Dedifferentiated amniotic fluid mesenchymal stem cell (primary cell): Measurements from ENCODE around the gene FAM89B.

Experiments
- DNase-seq: peaks from one replicate; pipeline ENCODE4 v3.0.0-alpha.2; 2016; ENCODE audit errors: extremely low spot score

FAM89B gene

DNA sequence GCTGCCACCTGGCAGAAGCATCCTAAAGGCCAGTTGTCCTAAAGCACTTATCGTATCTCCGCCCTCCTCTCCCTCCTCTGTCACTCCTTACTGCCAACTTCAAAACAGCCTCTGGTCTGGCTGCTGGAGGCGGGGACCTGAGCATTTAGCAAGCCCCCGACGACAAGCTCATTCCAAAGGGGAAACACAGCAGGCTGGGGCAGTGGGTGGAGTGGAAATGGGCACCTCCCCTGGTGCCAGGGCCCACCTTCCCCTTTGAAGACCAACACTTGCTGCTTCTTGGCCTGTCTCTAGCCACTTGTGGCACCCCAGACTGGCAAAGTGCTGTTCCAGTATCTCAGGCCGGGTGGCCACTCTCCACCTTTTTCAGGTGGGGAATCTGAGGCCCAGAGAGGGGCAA, 38.1 kb downstream of the FAM89B start:
- no peak for DNase-seq

DNA sequence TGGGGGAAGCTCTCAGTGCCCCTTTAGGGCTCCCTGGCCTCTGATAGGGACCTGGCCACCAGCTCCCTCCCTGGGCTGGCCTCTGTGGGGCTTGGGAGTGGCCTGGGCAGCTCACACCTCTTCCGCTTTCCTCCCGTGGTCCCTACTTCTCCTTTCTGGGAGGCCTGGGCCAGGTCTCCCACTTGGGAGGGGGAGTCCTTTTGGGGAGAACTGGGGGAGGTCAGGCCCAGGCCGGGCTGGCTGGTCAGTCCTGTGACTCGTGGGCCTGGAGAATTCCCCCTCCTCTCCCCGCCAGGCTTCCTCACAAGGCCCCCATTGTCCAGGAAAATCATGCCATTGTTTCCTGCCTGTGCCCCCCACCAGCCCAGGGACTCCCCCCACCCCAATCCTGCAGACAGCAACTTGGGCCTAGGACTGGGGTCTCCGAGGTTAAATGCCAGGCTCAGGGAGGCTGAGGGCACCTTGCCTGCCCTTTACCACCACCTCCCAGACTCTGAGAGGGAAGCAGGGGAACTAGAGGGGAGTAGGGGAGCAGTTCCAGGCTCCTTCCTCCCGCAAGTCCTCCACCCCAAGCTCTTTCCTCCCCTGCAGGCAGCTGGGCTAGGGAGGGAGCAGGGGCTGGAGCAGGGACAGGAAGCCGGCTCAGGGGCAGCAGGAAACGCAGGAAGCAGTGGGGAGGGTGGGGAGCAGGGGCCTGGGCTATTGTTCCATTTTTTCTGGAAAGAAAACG, 38.9 kb downstream of the FAM89B start:
- no peak for DNase-seq

DNA sequence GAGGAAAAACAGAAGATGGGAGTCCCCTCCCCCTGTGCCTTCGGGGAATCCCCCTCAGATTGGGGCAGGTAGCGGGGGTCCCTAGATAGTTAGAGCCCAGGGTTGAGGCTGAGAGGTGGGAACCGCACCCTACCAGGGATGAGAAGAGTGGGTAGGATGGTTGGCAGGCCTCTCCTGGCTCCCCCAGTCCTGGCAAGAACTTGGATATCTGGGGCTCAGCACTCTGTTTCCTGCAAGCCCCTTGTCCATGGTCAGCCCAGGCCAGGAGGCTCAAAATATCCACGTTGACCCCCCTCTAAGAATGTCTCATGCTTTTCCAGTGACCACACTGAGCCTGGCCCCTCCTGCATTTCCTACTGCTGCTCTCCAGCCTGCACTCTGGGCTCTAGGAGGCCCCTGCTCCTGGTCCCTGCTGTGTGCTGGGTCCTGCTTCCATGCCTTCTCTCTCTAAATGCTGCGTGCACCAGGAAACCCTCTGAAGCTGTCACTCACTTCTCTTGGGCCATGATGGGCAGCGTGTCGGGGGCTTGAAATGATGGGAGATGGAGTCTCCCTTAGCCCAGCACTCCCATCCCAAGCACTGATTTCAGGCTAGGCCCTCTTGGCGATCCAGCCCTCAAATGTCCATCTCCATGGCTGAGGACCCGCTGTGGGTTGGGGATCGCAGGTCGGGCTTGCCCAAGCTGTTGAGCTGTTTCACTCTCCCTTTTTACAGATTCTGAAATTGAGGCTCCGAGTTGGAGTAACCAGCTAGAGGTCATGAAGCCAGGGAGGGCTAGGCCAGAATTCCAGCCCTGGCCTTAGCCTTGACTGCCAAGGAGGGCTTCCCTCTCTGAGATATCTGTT, 39.6 kb downstream of the FAM89B start:
- DNase-seq, result no peak

DNA sequence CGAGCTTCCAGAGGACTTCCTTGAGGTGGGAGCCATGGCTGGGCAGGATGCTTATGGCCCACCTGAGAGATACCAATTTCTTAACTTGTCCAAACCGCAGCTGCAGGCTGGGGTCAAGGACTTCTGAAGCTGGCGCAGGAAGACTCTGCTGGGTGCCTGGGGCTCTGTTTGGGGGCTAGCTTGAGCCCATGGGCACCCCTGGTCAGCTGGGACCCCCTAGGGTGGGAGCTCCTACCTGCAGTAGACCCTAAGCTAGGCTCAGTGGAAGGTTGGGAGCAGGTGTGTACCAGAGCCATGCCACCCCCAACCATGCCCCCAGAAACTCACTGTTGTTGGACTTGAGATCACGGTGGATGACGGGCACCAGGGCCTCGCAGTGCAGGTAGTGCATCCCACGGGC, 40.4 kb downstream of the FAM89B start:
- no peak for DNase-seq

DNA sequence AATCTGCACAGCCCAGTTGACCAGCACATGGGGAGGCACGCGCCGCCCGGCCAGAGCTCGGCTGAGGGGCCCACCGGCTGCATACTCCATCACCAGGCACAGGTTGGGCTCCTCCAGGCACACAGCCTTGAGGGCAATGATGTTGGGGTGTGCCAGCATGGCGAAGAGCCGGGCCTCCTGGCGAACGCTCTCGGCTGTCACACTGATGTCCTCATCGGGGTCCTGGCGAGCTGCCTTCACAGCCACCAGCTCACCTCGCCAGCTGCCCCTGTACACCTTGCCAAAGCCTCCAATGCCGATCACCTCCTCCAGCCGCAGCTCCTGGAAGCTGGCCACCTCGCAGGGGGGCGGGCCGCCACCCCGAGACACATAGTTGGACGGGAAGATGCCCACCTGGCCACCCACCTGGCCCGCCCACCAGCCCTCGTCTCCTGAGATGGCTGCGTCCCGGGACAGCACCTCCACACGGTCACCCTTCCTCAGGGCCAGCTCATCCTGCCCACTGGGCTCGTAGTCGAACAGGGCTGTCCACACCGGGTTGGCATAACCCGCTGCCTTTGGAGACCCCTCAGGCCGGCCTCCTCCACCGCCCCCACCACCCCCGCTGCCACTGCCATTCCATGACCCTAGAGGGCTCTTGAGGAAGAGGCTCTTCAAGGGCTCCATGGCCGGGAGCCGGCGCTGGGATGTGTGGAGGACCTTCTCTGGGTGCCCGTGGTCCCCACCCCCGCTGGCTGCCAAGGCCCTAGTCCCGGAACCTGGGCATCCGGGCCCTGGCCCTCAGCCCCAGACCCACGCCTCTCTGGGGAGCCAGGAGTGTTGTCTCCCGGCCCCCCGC, 41.0 kb downstream of the FAM89B start:
- no peak for DNase-seq

DNA sequence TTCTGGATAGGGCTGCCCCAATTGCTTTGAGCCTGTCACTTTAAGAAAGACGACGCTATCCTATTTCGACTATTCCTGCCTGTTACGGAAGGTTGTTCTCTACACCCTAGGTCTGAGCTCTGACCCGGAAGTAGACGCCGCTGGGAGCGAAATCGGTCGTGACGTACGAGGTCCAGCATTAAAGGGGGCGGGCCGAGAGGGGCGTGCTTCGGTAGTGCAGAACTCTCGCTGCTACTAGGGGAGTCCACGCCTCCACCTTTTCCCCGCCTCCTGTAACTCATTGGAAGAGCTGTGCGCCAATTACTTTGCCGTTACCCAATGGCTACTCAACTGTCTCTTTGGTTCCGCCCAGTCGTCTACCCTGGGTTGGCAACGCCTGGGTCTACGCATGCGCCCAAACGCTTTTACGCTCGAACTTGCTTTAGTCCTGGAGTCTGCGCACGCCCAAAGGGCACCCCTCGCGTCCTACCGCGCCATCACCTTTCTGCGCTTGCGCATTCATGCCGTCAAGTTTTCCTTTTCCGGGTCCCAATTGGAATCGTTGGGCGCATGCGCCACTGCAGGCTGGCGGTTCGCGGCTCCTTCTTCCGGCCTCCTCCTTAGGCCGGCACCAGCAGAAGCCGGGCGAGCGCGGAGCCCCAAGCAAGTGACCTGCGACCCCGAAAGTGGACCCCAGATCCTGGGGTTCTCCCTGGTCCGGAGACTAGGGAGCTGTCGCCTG, 43.1 kb downstream of the FAM89B start, which contains the start of gene PCNX3:
TSS of gene PCNX3 (plus strand) at position 548 of the 721 bp plus-strand sequence. CDS start 536 bp downstream, outside the sequence.
- peak; percentile 100 for DNase-seq

DNA sequence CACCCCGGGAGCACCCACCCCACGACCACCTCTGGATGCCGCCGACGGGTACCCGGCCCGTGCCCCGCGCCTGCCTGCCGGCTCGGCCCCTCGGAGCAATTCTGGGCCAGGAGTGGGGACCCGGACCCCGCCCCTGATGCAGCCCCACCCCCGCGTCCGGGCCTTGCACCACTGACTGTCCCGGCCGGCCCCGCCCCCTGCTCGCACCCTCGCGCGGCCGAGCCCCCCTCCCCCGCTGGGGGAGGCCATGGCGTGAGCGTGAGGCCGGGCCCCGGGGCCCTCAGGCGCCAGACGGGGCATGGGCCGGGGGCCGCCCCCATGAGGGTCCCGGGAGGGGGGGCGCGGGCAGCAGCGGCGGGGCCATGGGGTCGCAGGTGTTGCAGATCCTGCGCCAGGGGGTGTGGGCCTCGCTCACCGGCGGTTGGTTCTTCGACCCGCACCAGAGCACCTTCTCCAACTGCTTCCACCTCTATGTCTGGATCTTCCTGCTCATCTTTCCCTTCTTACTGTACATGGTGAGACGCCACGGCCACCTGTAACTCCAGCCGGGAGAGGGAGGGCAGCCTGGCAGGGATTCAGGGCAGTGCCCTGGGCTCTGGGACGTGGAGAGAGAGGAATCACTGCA, 43.7 kb downstream of the FAM89B start:
- DNase-seq, result no peak

DNA sequence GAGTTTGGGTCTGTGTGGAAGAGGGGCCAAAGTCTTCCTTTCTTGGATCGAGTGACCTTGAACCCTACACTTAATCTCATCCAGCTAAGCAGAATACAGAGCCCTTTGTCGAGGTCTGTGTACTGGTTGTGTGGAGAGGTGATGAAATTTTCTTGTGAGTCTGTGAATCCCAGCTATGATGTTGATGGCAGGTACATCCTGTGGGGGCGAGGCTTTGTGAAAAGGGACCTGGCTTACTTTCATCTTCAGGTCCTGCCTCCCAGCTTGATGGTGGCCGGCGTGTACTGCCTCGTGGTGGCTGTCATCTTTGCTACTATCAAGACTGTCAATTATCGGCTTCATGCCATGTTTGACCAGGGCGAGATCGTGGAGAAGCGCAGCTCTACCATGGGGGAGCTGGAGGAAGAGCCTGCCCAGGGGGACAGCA, 44.2 kb downstream of the FAM89B start:
- no peak for DNase-seq

DNA sequence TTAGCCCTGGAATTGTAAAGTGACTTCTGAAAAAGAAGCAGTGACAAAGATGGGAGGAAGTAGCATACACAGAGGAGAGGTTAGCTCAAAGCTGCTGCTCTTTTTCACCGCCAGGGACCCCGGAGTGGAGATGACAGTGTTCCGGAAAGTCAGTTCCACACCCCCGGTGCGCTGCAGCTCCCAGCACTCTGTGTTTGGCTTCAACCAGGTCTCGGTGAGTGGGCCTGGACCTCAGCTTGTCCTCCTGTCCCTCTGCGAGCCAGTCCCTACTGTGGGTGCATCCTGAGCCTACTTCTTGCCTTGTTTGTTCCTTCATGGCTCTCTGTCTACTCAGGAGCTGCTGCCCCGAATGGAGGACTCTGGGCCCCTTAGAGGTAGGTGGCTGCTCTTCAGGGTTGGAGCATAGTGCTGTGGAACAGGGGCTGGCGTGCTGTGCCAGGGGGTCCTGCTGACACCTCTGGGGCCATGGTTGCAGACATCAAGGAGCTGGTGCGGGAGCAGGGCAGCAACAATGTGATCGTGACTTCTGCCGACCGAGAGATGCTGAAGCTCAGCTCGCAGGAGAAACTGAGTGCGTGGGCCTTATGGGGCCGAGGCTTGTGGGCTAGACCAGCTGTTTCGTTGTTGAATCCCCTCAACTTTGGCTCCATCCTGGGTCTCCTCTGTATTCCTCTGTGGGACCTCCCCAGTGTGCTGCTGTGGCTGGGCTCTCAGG, 45.0 kb downstream of the FAM89B start:
- no peak for DNase-seq

DNA sequence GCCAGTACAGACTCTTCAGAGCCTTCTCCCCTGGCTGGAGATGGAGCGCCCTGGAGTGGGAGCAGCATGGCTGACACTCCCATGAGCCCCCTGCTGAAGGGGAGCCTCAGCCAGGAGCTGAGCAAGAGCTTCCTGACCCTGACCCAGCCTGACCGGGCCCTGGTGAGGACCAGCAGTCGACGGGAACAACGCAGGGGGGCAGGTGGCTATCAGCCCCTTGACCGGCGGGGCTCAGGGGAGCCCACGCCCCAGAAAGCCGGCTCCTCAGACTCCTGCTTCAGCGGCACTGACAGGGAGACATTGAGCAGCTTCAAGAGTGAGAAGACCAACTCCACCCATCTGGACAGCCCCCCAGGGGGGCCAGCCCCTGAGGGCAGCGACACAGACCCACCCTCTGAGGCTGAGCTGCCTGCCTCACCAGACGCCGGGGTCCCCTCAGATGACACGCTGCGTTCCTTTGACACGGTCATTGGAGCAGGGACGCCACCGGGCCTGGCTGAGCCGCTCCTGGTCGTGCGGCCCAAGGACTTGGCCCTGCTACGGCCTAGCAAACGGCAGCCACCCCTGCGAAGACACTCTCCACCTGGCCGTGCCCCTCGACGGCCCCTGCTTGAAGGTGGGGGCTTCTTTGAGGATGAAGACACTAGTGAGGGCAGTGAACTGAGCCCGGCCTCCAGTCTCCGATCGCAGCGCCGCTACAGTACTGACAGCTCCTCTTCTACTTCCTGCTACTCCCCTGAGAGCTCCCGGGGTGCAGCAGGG, 45.8 kb downstream of the FAM89B start:
- no peak for DNase-seq

DNA sequence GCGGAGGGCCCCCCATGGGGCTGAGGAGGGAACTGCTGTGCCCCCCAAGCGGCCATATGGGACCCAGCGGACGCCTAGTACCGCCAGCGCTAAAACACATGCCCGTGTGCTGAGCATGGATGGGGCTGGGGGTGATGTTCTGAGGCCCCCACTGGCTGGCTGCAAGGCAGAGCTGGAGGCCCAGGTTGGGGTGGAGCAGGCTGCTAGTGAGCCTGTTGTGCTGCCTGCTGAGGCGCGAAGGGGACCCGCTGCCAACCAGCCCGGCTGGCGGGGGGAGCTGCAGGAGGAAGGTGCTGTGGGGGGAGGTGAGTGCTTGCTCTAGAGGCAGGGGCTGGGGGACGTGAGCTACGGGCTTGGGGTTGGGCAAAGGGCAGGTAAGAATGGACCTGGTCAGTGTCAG, 46.4 kb downstream of the FAM89B start:
- no peak for DNase-seq

DNA sequence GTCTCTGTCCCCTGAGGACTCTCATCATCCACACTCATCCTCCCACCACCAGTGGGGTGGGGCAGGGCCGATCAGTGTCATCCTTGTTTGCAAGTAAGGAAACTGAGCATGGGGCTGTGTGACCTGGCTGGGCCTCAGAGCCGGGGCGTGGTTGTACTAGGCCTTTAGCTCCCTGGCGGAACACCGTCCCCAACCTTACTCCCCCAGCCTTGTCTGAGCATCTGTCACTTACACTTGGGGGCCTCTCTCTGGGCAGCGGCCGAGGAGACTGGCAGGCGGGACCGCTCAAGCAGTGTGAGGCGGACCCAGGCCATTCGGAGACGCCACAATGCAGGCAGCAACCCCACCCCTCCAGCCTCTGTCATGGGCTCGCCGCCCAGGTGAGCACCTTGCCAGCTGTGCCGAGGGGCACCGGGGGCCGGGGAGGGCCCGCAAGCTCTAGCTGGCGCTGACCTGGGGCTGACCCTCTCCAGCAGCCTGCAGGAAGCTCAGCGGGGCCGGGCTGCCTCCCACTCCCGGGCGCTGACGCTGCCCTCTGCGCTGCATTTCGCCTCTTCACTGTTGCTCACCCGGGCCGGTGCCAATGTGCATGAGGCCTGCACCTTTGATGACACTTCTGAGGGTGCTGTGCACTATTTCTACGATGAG, 47.1 kb downstream of the FAM89B start:
- no peak for DNase-seq

DNA sequence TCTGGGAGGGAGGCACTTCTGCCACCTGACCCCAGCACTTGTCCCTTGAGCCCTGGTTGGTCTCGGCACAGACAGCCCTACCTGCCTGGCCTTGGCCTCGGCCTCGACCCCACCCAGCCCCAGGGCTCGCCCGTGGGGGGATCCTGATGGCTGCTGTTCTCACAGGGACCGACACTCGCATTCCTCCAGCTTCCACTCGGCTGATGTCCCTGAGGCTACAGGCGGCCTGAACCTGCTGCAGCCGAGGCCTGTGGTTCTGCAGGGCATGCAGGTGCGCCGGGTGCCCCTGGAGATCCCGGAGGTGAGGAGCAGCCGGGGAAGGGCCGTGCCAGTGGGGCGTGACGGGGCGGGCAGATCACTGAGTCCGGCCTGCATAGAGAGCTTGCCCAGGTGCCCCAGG, 48.3 kb downstream of the FAM89B start:
- no peak for DNase-seq

DNA sequence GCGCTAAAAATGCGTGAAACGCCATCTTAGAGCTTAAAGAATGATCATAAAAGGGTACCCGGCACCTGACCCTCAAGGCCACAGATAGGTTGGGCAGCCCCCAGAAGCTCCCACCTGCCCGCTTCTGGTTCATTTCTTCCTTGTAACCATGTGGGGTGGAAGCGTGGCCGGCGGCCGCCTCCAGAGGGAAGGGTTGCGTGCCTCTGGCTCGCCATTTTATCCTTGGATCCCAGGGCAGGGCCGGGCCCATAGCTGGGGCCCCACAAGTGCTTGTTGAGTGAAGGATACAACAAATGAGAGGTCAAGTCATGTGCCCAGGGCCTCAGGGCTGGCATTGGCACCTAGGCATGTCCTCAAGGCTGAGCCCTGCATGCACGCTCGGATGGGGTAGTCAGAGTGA, 49.1 kb downstream of the FAM89B start:
- DNase-seq, result no peak

DNA sequence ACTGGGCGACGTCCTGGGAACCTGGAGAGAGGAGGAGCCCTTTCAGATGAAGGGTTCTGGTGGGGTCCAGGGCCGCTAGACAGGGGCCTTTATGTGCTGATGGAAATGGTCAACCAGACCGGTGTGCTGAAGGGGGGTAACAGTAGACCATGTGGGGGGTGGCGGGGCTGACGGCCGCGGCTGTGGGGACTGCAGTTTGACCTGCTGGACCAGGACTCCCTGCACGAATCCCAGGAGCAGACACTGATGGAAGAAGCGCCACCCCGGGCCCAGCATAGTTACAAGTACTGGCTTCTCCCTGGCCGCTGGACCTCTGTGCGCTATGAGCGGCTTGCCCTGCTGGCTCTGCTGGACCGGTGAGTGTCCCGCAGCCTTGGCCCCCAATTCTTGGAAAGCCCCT, 49.7 kb downstream of the FAM89B start:
- DNase-seq, result no peak

DNA sequence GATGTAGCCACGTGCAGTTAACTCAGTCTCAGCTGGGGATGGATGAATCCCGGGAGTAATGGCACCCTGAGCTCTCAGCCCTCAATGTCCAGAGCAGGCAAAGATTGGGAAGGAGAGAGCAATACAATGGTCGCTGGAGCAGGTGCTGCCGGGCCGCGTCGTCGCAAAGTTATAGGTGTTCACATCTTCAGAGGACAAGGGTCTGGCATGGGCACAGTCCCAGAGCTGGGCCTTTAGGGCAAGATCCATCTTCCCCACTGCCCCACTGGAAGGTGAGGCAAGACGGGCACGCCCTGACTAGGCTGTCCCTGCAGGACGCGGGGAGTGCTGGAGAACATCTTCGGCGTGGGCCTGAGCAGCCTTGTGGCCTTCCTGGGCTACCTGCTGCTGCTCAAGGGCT, 50.8 kb downstream of the FAM89B start:
- no peak for DNase-seq
